AG04449 (cell line): Measurements from ENCODE around the gene ARHGAP25.

Experiments used
- CTCF ChIA-PET: fragments of 350-600 bp; formaldehyde crosslinking; extraction: SDS; loops from one replicate; lab custom pipeline; 2021; ENCODE audit warnings: antibody characterized with exemption; lab: Yijun Ruan, JAX
- POLR2A ChIA-PET: fragments of 400-600, 350-600 bp; formaldehyde crosslinking; extraction: SDS; loops from one replicate; lab custom pipeline; 2020; ENCODE audit warnings: antibody characterized with exemption, inconsistent platforms; lab: Yijun Ruan, JAX
- DNase-seq: peaks from one replicate; pipeline ENCODE4 v3.0.0-alpha.2; 2010; ENCODE audit warnings: low read depth, low spot score
- H3K4me3 ChIP-seq: 2 replicates; pipeline ENCODE4 v1.5.1; 2011; ENCODE audit warnings: low read depth, mild to moderate bottlenecking, control low read depth, low read length
- CTCF ChIP-seq: IDR thresholded peaks from one replicate; pipeline ENCODE4 v1.5.1; 2011; ENCODE audit warnings: mild to moderate bottlenecking, moderate library complexity, low read length, control low read depth, inconsistent platforms; ENCODE audit not compliant: insufficient read depth; ENCODE audit errors: missing control alignments

The ARHGAP25 gene

DNA sequence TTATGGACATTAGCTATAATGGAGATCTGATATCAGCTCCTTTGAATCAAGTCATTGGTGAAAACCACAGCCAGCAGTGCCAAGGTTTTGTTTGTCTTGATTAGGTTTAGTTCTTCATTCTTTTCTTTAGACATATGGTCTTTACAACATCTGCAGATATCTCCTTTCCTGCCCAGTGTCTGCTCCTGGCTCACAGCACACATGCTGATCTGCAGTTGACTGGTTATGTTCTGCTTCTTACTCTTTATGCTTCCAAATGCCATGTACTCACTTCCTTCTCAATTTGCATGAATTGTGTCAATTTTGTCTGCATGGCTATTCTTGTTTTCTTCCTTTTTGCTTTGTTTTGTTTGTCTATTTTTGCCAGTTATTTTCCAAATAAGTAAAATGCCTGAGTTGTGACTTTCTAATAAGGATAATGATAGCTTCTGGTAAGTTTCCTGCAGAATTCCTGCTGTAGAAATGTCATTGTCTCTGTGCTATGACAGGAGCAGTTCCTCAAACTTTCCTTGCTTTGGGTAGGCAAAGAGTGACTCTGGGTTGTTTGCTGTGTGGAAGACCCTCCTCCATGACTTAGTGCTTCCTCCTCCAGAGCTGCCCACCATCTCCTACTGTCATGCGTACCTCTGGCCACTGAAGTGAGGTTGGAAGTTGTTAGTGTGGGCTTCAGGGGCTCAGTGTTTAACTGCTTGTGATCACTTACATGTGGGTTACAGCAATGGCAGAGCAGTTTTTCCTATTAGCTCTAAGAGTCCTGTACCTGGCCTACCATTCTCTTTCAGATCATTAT, 8.2 kb downstream of the ARHGAP25 start:
- no peak for DNase-seq
- ChIA-PET CTCF (interaction anchor here (0.7 to 3.6 kb wide), 10 partner anchors 9 to 255 kb away, joined by 3 to 43 read pairs (median 4); no protein-coding TSS in a partner anchor), POLR2A (no interaction called here)
- H3K4me3 ChIP-seq = no peak overlapping the region
- TF ChIP-seq CTCF = no peak

GRCh38 chr2:68743531-68743930, 8.9 kb downstream of the ARHGAP25 start:
- TF ChIP-seq CTCF = no peak
- CTCF ChIA-PET = interaction anchor here (0.7 to 3.1 kb wide), 11 partner anchors 9 to 184 kb away, joined by 3 to 14 read pairs (median 4); no protein-coding TSS in a partner anchor
- no peak overlapping the region for H3K4me3 ChIP-seq
- DNase-seq = no peak
- POLR2A ChIA-PET = no interaction called here

DNA sequence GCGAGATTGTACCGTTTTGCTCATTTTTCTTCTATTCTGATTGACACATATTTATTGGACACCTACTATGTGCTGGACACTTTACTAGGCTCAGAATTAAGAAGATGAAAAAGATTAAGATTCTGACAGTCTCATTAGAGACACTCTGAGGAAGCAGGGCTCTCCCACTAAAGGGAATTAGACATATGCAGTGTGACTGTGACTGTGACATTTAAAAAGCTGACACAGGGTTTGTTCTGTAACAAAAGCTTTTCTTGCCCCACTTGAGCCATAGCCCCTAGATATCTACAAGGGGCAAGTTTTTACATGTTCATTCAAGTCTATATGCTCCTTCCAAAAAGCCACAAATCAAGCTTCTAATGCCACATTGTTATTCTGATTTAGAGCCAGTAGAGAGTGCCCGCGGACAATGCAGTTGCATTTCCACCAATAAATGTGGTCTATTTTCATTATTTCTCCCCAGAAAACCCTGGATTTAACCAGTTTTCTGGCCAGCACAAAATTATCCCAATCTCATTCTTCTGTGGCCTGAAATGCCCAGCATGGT, 9.8 kb downstream of the ARHGAP25 start:
- H3K4me3 ChIP-seq = no peak overlapping the region
- TF ChIP-seq CTCF = no peak
- DNase-seq = no peak
- ChIA-PET CTCF (interaction anchor here (1.0 to 3.1 kb wide), 10 partner anchors 9 to 183 kb away, joined by 3 to 14 read pairs (median 4); no protein-coding TSS in a partner anchor), POLR2A (no interaction called here)

DNA sequence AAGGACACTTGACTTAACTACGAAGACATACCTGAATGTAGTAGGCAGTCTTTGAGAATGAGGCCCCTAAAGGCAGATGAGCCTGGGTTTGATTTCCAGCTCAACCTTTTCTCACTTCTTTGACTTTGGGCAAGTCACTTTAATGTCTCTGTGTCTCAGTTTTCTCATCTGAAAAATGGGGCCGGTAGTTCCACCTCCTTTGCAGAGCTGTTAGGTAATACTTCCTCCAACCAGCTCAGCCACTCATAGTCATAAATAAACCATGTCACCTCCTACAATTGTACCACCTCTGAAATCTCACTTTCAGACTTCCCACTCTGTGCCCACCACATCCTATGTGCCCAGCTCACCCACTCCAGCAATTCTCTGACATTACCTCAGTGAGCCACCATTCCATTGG, 10.4 kb downstream of the ARHGAP25 start:
- no peak for DNase-seq
- POLR2A ChIA-PET = no interaction called here
- CTCF ChIA-PET = interaction anchor here (1.0 to 3.1 kb wide), 10 partner anchors 9 to 182 kb away, joined by 3 to 14 read pairs (median 4); no protein-coding TSS in a partner anchor
- TF ChIP-seq CTCF = no peak
- no peak overlapping the region for H3K4me3 ChIP-seq

GRCh38 chr2:68746408-68746807, 11.8 kb downstream of the ARHGAP25 start:
- H3K4me3 ChIP-seq = no peak overlapping the region
- TF ChIP-seq CTCF = no peak
- ChIA-PET POLR2A (no interaction called here), CTCF (interaction anchor here (1.0 to 1.9 kb wide), 3 partner anchors 22 to 163 kb away, joined by 3 to 4 read pairs (median 4); no protein-coding TSS in a partner anchor)
- DNase-seq = no peak

- CTCF ChIA-PET = interaction anchor here (1.6 to 7.2 kb wide), 2 partner anchors 16 to 161 kb away, joined by 5 to 151 read pairs; no protein-coding TSS in a partner anchor
- TF ChIP-seq CTCF = no peak
- DNase-seq = no peak
- H3K4me3 ChIP-seq = no peak overlapping the region
- POLR2A ChIA-PET = no interaction called here
Observed at GRCh38 chr2:68747413-68747812, 12.8 kb downstream of the ARHGAP25 start.
